GM12892 (cell line): ENCODE data around the gene ADGRA1.

Experiments
- DNase-seq: peaks from one replicate; pipeline ENCODE4 v3.0.0; 2011; ENCODE audit not compliant: insufficient read length
- FAIRE-seq: peaks from 2 replicates; lab custom pipeline; 2011; peaks lifted over from hg19 to GRCh38; lab: Jason Lieb, UNC
- POLR2A ChIP-seq: IDR thresholded peaks from 2 replicates; pipeline ENCODE4 v1.6.1; 2011; ENCODE audit warnings: low read depth, low read length, control low read depth
- POLR2AphosphoS5 ChIP-seq: IDR thresholded peaks from 2 replicates; pipeline ENCODE4 v1.6.1; 2011; ENCODE audit warnings: low read depth, low read length, control low read depth
- TAF1 ChIP-seq: IDR thresholded peaks from 2 replicates; pipeline ENCODE4 v1.6.1; 2011; ENCODE audit warnings: low read depth, mild to moderate bottlenecking, control low read depth, low read length, borderline replicate concordance

The ADGRA1 gene

GRCh38 chr10:133091316-133091715 is 3.6 kb downstream of the ADGRA1 start:
- DNase-seq, result no peak
- no peak for FAIRE-seq
- no peak for TF ChIP-seq TAF1

- DNase-seq (no peak), FAIRE-seq (no peak)
- TF ChIP-seq POLR2AphosphoS5, result no peak
- TF ChIP-seq POLR2A, result no peak
- no peak for TF ChIP-seq TAF1
Observed at GRCh38 chr10:133093291-133093690, 5.6 kb downstream of the ADGRA1 start.

- FAIRE-seq (no peak), DNase-seq (no peak)
- no peak for TF ChIP-seq TAF1
- no peak for TF ChIP-seq POLR2AphosphoS5
- TF ChIP-seq POLR2A, result no peak
Observed at GRCh38 chr10:133094286-133094685, 6.6 kb downstream of the ADGRA1 start.

GRCh38 chr10:133094866-133095265 is 7.1 kb downstream of the ADGRA1 start:
- FAIRE-seq (no peak), DNase-seq (no peak)
- TF ChIP-seq POLR2AphosphoS5 (no peak), TAF1 (no peak), POLR2A (no peak)

GRCh38 chr10:133095586-133095985 is 7.9 kb downstream of the ADGRA1 start:
- TF ChIP-seq POLR2AphosphoS5, result no peak
- TF ChIP-seq POLR2A, result no peak
- no peak for TF ChIP-seq TAF1
- FAIRE-seq, result no peak
- DNase-seq, result no peak

GRCh38 chr10:133096616-133097269 is 9.0 kb downstream of the ADGRA1 start:
- DNase-seq (no peak), FAIRE-seq (no peak)
- no peak for TF ChIP-seq POLR2AphosphoS5
- no peak for TF ChIP-seq POLR2A
- TF ChIP-seq TAF1, result no peak

GRCh38 chr10:133097418-133097817 is 9.7 kb downstream of the ADGRA1 start:
- TF ChIP-seq POLR2AphosphoS5, result no peak
- no peak for TF ChIP-seq TAF1
- TF ChIP-seq POLR2A, result no peak
- DNase-seq, result no peak
- no peak for FAIRE-seq

- TF ChIP-seq TAF1, result no peak
- no peak for TF ChIP-seq POLR2A
- TF ChIP-seq POLR2AphosphoS5, result no peak
- FAIRE-seq, result no peak
Observed at GRCh38 chr10:133097961-133098360, 10.2 kb downstream of the ADGRA1 start.

GRCh38 chr10:133098426-133099124 is 10.9 kb downstream of the ADGRA1 start:
- DNase-seq (no peak), FAIRE-seq (no peak)
- TF ChIP-seq POLR2AphosphoS5, result no peak
- no peak for TF ChIP-seq POLR2A
- no peak for TF ChIP-seq TAF1

More at GRCh38 chr10:133097961-133098360, 10.2 kb downstream of the ADGRA1 start:
- DNase-seq, result no peak

- FAIRE-seq (no peak), DNase-seq (no peak)
- no peak for TF ChIP-seq TAF1
- TF ChIP-seq POLR2AphosphoS5, result no peak
- no peak for TF ChIP-seq POLR2A
Observed at GRCh38 chr10:133099571-133099970, 11.8 kb downstream of the ADGRA1 start.

- DNase-seq (no peak), FAIRE-seq (no peak)
- TF ChIP-seq POLR2AphosphoS5 (no peak), POLR2A (no peak), TAF1 (no peak)
Observed at GRCh38 chr10:133100186-133100585, 12.5 kb downstream of the ADGRA1 start.
